Brain microvascular endothelial cell (primary cell): ENCODE measurements around the gene STARD10.

Source experiments
- DNase-seq: peaks from one replicate; pipeline ENCODE4 v3.0.0-alpha.2; 2020
- H3K27ac ChIP-seq: fragments of 250-450 bp; sonication (Bioruptor Pico); 2 replicates; pipeline ENCODE4 v1.5.1; 2020; ENCODE audit warnings: mild to moderate bottlenecking, moderate library complexity
- H3K27me3 ChIP-seq: fragments of 250-450 bp; sonication (Bioruptor Pico); replicated peaks from 2 replicates; pipeline ENCODE4 v1.5.1; 2020; ENCODE audit warnings: mild to moderate bottlenecking
- H3K36me3 ChIP-seq: fragments of 250-450 bp; sonication (Bioruptor Pico); replicated peaks from 2 replicates; pipeline ENCODE4 v1.5.1; 2020; ENCODE audit warnings: mild to moderate bottlenecking
- H3K4me3 ChIP-seq: 2 replicates; pipeline ENCODE4 v1.5.1; 2011; ENCODE audit warnings: low read depth, mild to moderate bottlenecking, control low read depth, low read length, moderate library complexity
- in situ Hi-C: cut with HindIII; loops from 2 replicates; pipeline ENCODE4 v1.10.0; 2017; ENCODE audit warnings: low sequenced_read_pairs, low pct_ligation_motif_present
- TF ChIP-seq, protein P1 (sequence below): IDR thresholded peaks from 2 replicates; pipeline ENCODE4 v1.5.1; 2011; ENCODE audit warnings: low read depth, mild to moderate bottlenecking, moderate library complexity, low read length, control low read depth, inconsistent platforms; ENCODE audit errors: missing control alignments

STARD10 gene

DNA sequence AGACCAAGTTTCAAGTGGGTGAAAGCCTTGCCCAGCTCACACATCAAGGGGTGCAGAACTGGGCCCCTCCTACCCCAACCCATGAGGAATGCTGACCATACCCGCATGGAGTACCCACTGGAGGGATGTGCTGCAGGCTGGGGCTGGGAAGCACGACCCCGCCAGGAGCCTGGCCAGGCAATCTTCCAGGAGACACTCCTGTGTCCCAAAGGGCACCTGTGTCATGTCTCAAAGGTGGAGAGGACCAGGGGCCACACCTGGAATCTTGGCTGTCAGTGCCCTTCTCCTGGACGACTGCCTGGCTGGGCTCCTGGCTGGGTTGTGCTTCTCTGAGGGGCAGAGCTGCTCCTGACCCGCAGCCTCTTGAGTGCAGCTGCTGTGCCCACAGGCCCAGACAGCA, 48.3 kb downstream of the STARD10 start:
- Histone ChIP-seq H3K4me3 (no peak overlapping the region), H3K36me3 (no peaks in the 10 kb centered on the region), H3K27me3 (no peaks in the 10 kb centered on the region), H3K27ac (no peak overlapping the region)
- TF ChIP-seq, protein P1, sequence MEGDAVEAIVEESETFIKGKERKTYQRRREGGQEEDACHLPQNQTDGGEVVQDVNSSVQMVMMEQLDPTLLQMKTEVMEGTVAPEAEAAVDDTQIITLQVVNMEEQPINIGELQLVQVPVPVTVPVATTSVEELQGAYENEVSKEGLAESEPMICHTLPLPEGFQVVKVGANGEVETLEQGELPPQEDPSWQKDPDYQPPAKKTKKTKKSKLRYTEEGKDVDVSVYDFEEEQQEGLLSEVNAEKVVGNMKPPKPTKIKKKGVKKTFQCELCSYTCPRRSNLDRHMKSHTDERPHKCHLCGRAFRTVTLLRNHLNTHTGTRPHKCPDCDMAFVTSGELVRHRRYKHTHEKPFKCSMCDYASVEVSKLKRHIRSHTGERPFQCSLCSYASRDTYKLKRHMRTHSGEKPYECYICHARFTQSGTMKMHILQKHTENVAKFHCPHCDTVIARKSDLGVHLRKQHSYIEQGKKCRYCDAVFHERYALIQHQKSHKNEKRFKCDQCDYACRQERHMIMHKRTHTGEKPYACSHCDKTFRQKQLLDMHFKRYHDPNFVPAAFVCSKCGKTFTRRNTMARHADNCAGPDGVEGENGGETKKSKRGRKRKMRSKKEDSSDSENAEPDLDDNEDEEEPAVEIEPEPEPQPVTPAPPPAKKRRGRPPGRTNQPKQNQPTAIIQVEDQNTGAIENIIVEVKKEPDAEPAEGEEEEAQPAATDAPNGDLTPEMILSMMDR: no peak
- in situ Hi-C loops: no loop called here
- no peak for DNase-seq

DNA sequence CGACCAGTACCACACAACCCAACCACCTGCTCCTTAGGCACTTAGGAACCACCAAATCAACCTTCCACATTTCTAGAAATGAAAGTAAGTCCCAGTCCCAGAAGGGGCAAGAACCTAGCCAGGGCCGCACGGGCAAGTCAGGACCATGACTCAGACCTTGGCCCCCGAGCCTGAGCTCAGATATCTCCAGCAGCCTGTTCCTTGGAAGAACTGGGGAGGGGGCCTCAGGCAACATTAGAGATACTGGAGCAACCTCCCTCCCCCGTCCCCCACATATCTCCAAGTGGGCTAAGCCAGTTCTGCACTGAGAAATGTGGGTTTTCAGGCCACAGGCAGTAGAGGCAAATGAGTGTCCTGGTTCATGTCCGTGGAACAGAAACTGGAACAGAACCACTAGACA, 49.4 kb downstream of the STARD10 start:
- Histone ChIP-seq H3K36me3 (no peaks in the 10 kb centered on the region), H3K27me3 (no peaks in the 10 kb centered on the region), H3K27ac (no peak overlapping the region), H3K4me3 (no peak overlapping the region)
- no peak for DNase-seq
- in situ Hi-C loops: no loop called here
- TF ChIP-seq, protein P1: no peak

DNA sequence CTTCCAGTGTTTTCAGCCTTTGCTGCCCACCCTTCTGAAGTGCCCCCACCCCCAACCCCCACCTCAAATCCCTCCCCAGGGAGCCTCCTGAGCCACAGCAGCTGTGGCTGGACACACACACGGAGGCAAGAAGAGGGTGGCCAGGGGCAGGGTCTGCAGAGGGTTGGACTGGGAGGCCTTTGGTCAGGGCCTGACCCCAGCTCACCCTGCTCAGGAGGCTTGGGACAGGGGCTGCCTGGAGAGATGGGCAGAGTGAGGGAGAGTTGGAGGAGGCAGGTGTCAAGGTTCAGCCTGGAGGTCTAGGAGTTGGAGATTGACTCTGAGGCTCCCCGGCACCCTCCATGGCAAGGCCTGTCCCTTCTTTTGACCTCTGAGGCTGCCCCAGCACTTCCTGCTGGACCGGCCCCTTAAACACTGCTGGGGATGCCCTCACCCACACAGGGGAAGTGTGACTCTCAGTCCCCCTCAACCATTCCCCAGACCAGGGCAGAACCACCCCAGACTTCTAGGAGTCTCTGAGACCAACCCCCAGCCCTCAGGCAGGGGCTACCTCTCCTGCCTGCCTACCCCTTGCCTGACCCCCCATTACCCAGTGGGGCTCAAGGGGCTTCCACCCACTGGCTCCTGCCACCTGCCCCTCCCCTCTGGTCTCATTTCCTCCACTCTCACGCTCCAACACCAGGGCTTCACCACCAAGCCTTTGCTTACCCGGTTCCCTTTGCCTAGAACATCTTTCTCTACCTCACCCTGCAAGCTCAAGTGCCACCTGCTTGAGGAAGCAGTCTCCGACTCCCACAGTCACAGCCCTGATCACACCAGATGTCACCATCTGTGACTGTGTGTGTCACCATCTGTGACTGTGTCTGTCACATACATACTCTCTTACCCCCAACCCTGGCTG, 50.3 kb downstream of the STARD10 start:
- Histone ChIP-seq H3K36me3 (no peaks in the 10 kb centered on the region), H3K4me3 (no peak overlapping the region), H3K27me3 (no peaks in the 10 kb centered on the region), H3K27ac (no peak overlapping the region)
- TF ChIP-seq, protein P1: no peak
- DNase-seq: no peak
- in situ Hi-C loops: no loop called here

DNA sequence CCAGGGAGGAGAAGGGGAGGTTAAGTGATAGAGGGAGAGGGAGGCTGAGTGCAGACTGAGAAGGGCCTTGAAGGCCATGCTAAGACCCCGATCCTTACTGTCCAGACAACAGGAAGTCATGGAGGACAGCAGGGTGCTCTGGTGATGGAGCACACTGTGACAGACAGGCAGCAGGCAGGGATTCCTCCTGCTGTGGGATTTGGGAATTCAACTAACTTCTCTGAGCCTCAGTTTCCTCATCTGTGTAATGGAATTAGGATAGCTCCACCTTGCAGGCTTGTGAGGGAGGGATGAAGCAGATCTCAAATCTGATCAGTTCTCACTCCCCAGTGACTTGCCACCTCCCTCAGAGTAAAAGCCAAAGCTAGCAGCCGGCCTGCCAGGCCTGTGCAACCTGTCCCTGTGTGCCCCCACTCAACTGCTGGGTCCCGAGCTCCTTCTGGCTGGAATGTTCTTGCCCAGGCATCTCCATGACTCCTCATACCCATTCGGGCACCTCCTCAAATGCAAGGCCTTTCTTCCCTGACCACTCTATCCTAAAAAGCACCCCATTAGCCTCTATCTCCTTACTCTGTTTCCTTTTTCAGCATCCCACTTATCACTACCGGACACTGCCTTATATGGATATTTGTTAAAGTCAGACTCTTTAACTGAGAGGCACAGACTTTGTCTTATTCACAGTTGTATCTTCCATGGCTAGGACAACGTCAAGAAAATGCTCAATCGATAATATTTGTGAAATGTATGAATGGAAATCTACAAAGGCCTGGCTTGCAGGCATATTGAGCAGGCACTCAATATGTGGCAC, 51.1 kb downstream of the STARD10 start:
- no peak for DNase-seq
- Histone ChIP-seq H3K27me3 (no peaks in the 10 kb centered on the region), H3K4me3 (no peak overlapping the region), H3K36me3 (no peaks in the 10 kb centered on the region), H3K27ac (no peak overlapping the region)
- in situ Hi-C loops: no loop called here
- TF ChIP-seq, protein P1: no peak

DNA sequence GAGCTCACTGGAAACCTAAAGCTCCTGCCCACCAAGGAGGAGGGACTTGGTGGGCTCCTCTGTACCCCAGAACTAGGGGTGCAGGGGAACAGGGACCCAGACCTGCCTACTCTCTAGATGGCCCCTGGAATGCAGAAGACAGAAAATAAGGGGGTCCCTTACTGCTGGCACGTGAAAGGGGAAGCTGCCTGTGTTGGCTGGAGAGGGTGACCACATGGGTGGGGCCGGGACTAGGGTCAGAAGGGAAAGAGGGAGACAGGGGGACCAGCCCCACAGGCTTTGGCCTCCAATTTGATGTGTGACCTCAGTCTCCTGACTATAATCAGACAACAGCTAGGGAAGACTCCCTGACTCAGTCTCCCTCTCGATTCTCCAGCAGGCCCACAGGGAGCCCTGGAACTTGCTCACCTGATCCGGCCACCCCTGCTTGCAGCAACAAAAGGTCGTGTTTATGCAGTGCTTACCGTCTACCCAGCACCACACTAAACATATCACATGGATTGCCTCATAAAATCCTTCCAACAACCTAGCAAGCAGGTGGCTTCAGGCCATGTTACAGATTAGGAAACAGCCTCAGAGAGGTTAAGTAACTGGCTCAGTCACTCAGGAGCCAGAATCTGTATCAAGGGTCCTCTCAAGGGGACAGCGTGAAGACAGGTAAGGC, 51.9 kb downstream of the STARD10 start:
- TF ChIP-seq, protein P1: no peak
- no peak for DNase-seq
- H3K4me3 ChIP-seq: no peak overlapping the region
- H3K27ac ChIP-seq: no peak overlapping the region
- H3K27me3 ChIP-seq: no peaks in the 10 kb centered on the region
- in situ Hi-C loops: no loop called here
- H3K36me3 ChIP-seq: no peaks in the 10 kb centered on the region
